Measurements from ENCODE around the gene USH1C.

DNA sequence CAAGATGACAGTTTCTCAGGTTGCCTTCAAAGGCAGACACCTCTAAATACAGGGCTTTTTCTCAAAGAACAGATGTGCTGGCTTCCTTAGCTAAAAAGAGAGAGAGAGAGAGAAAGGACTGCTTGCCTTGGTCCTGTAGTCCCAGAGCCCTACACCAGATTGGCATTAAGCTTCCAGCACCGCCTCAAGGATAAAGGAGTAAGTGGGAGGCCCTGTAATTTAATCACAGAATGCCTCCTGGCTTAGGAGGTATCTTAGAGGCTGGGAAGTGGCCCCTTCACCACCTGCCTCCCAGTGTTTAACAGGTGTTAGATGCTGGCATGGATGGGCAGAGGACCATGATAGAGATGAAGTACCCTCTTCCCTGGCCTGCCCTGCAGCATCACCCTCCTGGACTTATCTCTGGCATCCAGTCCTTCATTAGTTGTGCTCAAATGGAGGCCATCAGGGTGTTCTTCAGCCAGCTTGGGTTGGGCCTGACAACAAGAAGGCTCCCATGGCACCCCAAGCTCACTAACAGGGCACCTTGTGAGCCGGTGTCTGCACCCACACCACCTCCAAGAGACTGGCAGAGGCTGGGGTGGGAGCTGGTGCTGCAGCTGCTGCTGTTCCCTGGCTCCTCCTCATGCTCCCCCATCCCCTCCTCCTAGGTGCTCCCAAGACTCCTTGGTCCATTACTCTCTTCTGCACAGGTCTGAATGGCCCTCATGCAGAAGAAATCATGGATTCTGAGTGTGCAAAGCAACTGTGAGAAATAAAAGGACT, 100.1 kb downstream of the USH1C start:
- TF ChIP-seq POLR2AphosphoS5 (IDR thresholded peaks at IDR 0.05) (no peak), POLR2A (IDR thresholded peaks at IDR 0.05) (no peak), EP300 (IDR thresholded peaks at IDR 0.05) (no peak)
- TF ChIP-seq, protein P1, sequence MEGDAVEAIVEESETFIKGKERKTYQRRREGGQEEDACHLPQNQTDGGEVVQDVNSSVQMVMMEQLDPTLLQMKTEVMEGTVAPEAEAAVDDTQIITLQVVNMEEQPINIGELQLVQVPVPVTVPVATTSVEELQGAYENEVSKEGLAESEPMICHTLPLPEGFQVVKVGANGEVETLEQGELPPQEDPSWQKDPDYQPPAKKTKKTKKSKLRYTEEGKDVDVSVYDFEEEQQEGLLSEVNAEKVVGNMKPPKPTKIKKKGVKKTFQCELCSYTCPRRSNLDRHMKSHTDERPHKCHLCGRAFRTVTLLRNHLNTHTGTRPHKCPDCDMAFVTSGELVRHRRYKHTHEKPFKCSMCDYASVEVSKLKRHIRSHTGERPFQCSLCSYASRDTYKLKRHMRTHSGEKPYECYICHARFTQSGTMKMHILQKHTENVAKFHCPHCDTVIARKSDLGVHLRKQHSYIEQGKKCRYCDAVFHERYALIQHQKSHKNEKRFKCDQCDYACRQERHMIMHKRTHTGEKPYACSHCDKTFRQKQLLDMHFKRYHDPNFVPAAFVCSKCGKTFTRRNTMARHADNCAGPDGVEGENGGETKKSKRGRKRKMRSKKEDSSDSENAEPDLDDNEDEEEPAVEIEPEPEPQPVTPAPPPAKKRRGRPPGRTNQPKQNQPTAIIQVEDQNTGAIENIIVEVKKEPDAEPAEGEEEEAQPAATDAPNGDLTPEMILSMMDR (IDR thresholded peaks at IDR 0.05): no peak

Measured in gastroesophageal sphincter (tissue), 3 donors.